HFFc6 (cell line): ENCODE measurements around the gene NFS1. TPM values are rescaled to one million over a fixed set of nuclear protein-coding genes. Genes with fewer than 3 reads are reported as not detected.

Experiments
- DNase-seq: peaks from one replicate; pipeline ENCODE4 v3.0.0-alpha.2; 2018
- H3K27ac Mint-ChIP-seq: 2 replicates; pipeline ENCODE4 v1.8.0; 2020; ENCODE audit warnings: mild to moderate bottlenecking, mixed read lengths
- H3K27me3 Mint-ChIP-seq: 2 replicates; pipeline ENCODE4 v1.8.0; 2021; ENCODE audit warnings: mild to moderate bottlenecking, moderate library complexity, mixed read lengths; ENCODE audit not compliant: insufficient read depth
- H3K36me3 Mint-ChIP-seq: 2 replicates; pipeline ENCODE4 v1.8.0; 2021; ENCODE audit warnings: low read depth, mixed read lengths
- H3K4me1 Mint-ChIP-seq: 2 replicates; pipeline ENCODE4 v1.8.0; 2020; ENCODE audit warnings: low read depth, mixed read lengths
- H3K4me3 Mint-ChIP-seq: 2 replicates; pipeline ENCODE4 v1.8.0; 2020; ENCODE audit warnings: mild to moderate bottlenecking, moderate library complexity, mixed read lengths
- H3K9me3 Mint-ChIP-seq: 2 replicates; pipeline ENCODE4 v1.8.0; 2020; ENCODE audit warnings: mild to moderate bottlenecking, mixed read lengths
- total RNA-seq, 6 experiments: library from RNA; stranded (reverse); fragmentation: NEBNext Ultra II Directional; extraction: Animal tissue kit (Norgen Biotek cat#: 25700); gene quantifications; 2 replicates in 1 of 6; 3 replicates in 5 of 6; pipeline ENCODE4 v1.2.3, GENCODE V29; 2021
- TF ChIP-seq, protein P1 (sequence below): fragments of 200-600 bp; sonication (generic); IDR thresholded peaks from 2 replicates; pipeline ENCODE4 v1.5.0; 2021; ENCODE audit warnings: antibody characterized with exemption, mild to moderate bottlenecking

Gene NFS1
- total RNA-seq, 6 experiments from 2014 or later = 28.6 to 40.6 (median 34.6) TPM

- Mint-ChIP-seq H3K27ac (no peak overlapping the region), H3K9me3 (no peaks in the 10 kb centered on the region), H3K4me1 (peaks cover 26% of the 10 kb centered on the region), H3K36me3 (peaks cover 8% of the 10 kb centered on the region), H3K4me3 (no peak overlapping the region), H3K27me3 (no peaks in the 10 kb centered on the region)
- no peak for DNase-seq
- TF ChIP-seq, protein P1, sequence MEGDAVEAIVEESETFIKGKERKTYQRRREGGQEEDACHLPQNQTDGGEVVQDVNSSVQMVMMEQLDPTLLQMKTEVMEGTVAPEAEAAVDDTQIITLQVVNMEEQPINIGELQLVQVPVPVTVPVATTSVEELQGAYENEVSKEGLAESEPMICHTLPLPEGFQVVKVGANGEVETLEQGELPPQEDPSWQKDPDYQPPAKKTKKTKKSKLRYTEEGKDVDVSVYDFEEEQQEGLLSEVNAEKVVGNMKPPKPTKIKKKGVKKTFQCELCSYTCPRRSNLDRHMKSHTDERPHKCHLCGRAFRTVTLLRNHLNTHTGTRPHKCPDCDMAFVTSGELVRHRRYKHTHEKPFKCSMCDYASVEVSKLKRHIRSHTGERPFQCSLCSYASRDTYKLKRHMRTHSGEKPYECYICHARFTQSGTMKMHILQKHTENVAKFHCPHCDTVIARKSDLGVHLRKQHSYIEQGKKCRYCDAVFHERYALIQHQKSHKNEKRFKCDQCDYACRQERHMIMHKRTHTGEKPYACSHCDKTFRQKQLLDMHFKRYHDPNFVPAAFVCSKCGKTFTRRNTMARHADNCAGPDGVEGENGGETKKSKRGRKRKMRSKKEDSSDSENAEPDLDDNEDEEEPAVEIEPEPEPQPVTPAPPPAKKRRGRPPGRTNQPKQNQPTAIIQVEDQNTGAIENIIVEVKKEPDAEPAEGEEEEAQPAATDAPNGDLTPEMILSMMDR = no peak
Measured at GRCh38 chr20:35651958-35652357, 47.2 kb downstream of the NFS1 start.

DNA sequence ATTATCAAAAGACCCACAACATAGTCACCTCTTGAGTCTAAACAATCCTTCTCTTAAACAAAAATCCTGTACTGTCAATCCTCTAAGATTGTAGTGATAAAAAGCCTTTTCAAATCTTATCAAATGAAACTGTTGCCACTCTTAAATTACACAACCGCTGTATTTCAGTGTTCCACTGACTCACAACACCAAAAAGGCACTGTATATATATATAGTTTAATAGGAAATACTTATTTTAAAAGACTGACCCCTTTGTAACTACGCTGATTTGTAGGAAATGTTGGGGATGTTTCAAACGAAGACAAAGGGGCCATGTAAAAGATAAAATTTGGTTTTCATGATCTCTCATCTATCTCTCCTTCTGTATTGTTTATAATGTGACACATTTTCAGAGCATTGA is 48.5 kb downstream of the NFS1 start:
- TF ChIP-seq, protein P1 = no peak

GRCh38 chr20:35648836-35649235 is 50.3 kb downstream of the NFS1 start:
- Mint-ChIP-seq H3K36me3 (peaks cover 8% of the 10 kb centered on the region), H3K9me3 (no peaks in the 10 kb centered on the region), H3K4me1 (peaks cover 26% of the 10 kb centered on the region), H3K27me3 (no peaks in the 10 kb centered on the region), H3K27ac (no peak overlapping the region), H3K4me3 (no peak overlapping the region)
- no peak for DNase-seq
- TF ChIP-seq, protein P1 = no peak

More for the DNA sequence above, 48.5 kb downstream of the NFS1 start:
- H3K9me3 Mint-ChIP-seq = no peaks in the 10 kb centered on the region
- no peak overlapping the region for H3K4me3 Mint-ChIP-seq
- H3K36me3 Mint-ChIP-seq = peaks cover 8% of the 10 kb centered on the region
- H3K27me3 Mint-ChIP-seq = no peaks in the 10 kb centered on the region
- H3K4me1 Mint-ChIP-seq = peaks cover 26% of the 10 kb centered on the region
- DNase-seq = no peak
- H3K27ac Mint-ChIP-seq = peak overlapping the region; percentile 4; the same call in 1 of the 2 replicates

- no peak overlapping the region for H3K4me3 Mint-ChIP-seq
- peaks cover 13% of the 10 kb centered on the region; the same call in 1 of the 2 replicates for H3K36me3 Mint-ChIP-seq
- no peak overlapping the region for H3K27ac Mint-ChIP-seq
- TF ChIP-seq, protein P1 = no peak
- no peaks in the 10 kb centered on the region; the same call in 1 of the 2 replicates for H3K27me3 Mint-ChIP-seq
- H3K4me1 Mint-ChIP-seq = peaks cover 31% of the 10 kb centered on the region
- H3K9me3 Mint-ChIP-seq = no peaks in the 10 kb centered on the region
- no peak for DNase-seq
Measured at GRCh38 chr20:35644806-35645205, 54.3 kb downstream of the NFS1 start.

DNA sequence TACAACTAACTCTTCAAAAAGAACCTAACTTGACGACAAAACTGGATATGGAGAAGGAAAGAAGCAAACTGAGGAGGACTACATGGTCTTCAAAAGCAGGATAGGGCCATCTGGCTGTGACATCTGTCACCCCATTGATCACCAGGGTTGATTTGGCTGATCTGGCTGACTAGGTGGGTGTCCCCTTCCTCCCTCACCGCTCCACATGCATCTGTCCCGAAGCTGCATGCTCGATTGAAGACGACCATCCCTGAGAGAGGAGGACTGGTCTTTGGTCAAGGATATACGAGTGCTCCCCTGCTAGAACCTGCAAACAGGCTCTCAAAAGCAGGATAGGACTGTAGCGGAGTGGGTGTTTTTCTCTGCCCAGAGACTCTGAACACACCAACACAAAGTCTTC is 56.1 kb downstream of the NFS1 start:
- Mint-ChIP-seq H3K4me3 (no peak overlapping the region), H3K27ac (no peak overlapping the region), H3K36me3 (peaks cover 13% of the 10 kb centered on the region; the same call in 1 of the 2 replicates), H3K9me3 (no peaks in the 10 kb centered on the region), H3K27me3 (no peaks in the 10 kb centered on the region; the same call in 1 of the 2 replicates), H3K4me1 (peaks cover 36% of the 10 kb centered on the region)
- TF ChIP-seq, protein P1 = no peak
- DNase-seq = no peak

- DNase-seq = no peak
- no peak overlapping the region for H3K4me3 Mint-ChIP-seq
- TF ChIP-seq, protein P1 = no peak
Measured at GRCh38 chr20:35641743-35642142, 57.4 kb downstream of the NFS1 start.

More at GRCh38 chr20:35641743-35642142, 57.4 kb downstream of the NFS1 start:
- no peak overlapping the region for H3K27ac Mint-ChIP-seq
- H3K27me3 Mint-ChIP-seq = no peaks in the 10 kb centered on the region; the same call in 1 of the 2 replicates
- H3K4me1 Mint-ChIP-seq = peaks cover 48% of the 10 kb centered on the region
- no peaks in the 10 kb centered on the region for H3K9me3 Mint-ChIP-seq
- H3K36me3 Mint-ChIP-seq = peaks cover 13% of the 10 kb centered on the region; the same call in 1 of the 2 replicates
